Testis (tissue), 2 donors: ENCODE results near the gene LRGUK.

Source experiments
- POLR2A ChIP-seq: fragments of 450-650 bp; IDR thresholded peaks from one replicate; pipeline ENCODE4 v1.6.1; 2017; ENCODE audit warnings: antibody characterized with exemption, mild to moderate bottlenecking, moderate library complexity
- TF ChIP-seq, protein P1 (sequence below), 3 experiments: fragments of 450-650 bp in 2 of 3; fragments of 200-600 bp in 1 of 3; sonication (generic) in 1 of 3; IDR thresholded peaks; one replicate each; pipeline ENCODE4 v1.5.1; 2016 to 2019; ENCODE audit warnings: antibody characterized with exemption in 3 of 3, mild to moderate bottlenecking in 2 of 3, moderate library complexity in 1 of 3

DNA sequence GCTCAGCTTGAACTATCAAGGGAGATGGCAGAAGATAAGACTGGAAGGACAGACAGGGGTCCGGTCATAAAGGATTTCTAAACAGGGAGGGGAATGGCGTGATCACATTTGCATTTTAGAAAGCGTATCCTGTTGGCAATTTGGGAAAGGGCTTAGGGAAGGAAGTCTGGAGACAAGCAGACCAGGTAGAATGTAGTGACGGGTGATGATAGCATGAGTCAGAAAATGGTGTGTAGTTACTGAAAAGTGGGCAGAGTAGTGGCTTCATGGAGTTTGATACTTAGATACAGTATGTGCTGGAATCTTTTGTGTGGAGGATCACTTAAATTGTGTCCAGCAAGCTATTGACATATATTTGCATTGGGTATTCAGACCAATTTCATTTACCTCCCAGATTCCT, 61.2 kb downstream of the LRGUK start:
- no peak for TF ChIP-seq POLR2A
- TF ChIP-seq, protein P1, sequence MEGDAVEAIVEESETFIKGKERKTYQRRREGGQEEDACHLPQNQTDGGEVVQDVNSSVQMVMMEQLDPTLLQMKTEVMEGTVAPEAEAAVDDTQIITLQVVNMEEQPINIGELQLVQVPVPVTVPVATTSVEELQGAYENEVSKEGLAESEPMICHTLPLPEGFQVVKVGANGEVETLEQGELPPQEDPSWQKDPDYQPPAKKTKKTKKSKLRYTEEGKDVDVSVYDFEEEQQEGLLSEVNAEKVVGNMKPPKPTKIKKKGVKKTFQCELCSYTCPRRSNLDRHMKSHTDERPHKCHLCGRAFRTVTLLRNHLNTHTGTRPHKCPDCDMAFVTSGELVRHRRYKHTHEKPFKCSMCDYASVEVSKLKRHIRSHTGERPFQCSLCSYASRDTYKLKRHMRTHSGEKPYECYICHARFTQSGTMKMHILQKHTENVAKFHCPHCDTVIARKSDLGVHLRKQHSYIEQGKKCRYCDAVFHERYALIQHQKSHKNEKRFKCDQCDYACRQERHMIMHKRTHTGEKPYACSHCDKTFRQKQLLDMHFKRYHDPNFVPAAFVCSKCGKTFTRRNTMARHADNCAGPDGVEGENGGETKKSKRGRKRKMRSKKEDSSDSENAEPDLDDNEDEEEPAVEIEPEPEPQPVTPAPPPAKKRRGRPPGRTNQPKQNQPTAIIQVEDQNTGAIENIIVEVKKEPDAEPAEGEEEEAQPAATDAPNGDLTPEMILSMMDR (IDR thresholded peaks at IDR 0.05) = no peak
